ENCODE measurements around the gene CABLES2. TPM values are rescaled to one million over a fixed set of nuclear protein-coding genes. Genes with fewer than 3 reads are reported as not detected.
"Not testable (repeated sequence)": the region's sequence is repeated elsewhere in the genome, so short reads cannot be mapped to it uniquely, and the experiment has no call there.

The CABLES2 gene
- total and polyA plus RNA-seq, 5 donors from 2014 or later, result 0.49 to 7.0 (median 1.2) TPM

GRCh38 chr20:62374331-62375152, 32.5 kb downstream of the CABLES2 start:
- H3K36me3 Mint-ChIP-seq, result no peaks in the 10 kb centered on the region
- H3K27me3 Mint-ChIP-seq, result peaks cover 4% of the 10 kb centered on the region

GRCh38 chr20:62373631-62374179, 33.4 kb downstream of the CABLES2 start:
- not testable (repeated sequence) for H3K4me3 Mint-ChIP-seq; H3K36me3 Mint-ChIP-seq; H3K9me3 ChIP-seq (ENCODE audit: control insufficient read depth in 2 of 2, low read length in 2 of 2); H3K27me3 Mint-ChIP-seq; H3K4me3 ChIP-seq (ENCODE audit: low read depth, low read length); H3K9me3 Mint-ChIP-seq; H3K4me1 Mint-ChIP-seq; ATAC-seq (ENCODE audit: low read depth in 2 of 2); H3K27me3 ChIP-seq (ENCODE audit: control insufficient read depth, insufficient read depth, low read length); H3K27ac Mint-ChIP-seq; DNase-seq; H3K36me3 ChIP-seq (ENCODE audit: control insufficient read depth, insufficient read depth, low read length); H3K4me1 ChIP-seq (ENCODE audit: control insufficient read depth, insufficient read depth, low read length, poor library complexity, severe bottlenecking); H3K27ac ChIP-seq (ENCODE audit: insufficient read depth, low read length, poor library complexity, severe bottlenecking)

More at GRCh38 chr20:62374331-62375152, 32.5 kb downstream of the CABLES2 start:
- no peak overlapping the region for H3K4me3 ChIP-seq (ENCODE audit: low read depth, low read length)
- no peaks in the 10 kb centered on the region for H3K27me3 ChIP-seq (ENCODE audit: control insufficient read depth, insufficient read depth, low read length)
- ATAC-seq (ENCODE audit: low read depth in 2 of 2) (no peak), DNase-seq (no peak)
- H3K36me3 ChIP-seq (ENCODE audit: control insufficient read depth, insufficient read depth, low read length), result no peaks in the 10 kb centered on the region
- no peaks in the 10 kb centered on the region for H3K9me3 Mint-ChIP-seq
- H3K9me3 ChIP-seq (ENCODE audit: control insufficient read depth in 2 of 2, low read length in 2 of 2), result no peaks in the 10 kb centered on the region
- no peak overlapping the region for H3K4me3 Mint-ChIP-seq
- peaks cover 0 to 5% (median 0%) of the 10 kb centered on the region in 4 donors for H3K4me1 Mint-ChIP-seq
- H3K4me1 ChIP-seq (ENCODE audit: control insufficient read depth, insufficient read depth, low read length, poor library complexity, severe bottlenecking), result no peaks in the 10 kb centered on the region
- no peak overlapping the region for H3K27ac Mint-ChIP-seq
- no peak overlapping the region for H3K27ac ChIP-seq (ENCODE audit: insufficient read depth, low read length, poor library complexity, severe bottlenecking)

DNA sequence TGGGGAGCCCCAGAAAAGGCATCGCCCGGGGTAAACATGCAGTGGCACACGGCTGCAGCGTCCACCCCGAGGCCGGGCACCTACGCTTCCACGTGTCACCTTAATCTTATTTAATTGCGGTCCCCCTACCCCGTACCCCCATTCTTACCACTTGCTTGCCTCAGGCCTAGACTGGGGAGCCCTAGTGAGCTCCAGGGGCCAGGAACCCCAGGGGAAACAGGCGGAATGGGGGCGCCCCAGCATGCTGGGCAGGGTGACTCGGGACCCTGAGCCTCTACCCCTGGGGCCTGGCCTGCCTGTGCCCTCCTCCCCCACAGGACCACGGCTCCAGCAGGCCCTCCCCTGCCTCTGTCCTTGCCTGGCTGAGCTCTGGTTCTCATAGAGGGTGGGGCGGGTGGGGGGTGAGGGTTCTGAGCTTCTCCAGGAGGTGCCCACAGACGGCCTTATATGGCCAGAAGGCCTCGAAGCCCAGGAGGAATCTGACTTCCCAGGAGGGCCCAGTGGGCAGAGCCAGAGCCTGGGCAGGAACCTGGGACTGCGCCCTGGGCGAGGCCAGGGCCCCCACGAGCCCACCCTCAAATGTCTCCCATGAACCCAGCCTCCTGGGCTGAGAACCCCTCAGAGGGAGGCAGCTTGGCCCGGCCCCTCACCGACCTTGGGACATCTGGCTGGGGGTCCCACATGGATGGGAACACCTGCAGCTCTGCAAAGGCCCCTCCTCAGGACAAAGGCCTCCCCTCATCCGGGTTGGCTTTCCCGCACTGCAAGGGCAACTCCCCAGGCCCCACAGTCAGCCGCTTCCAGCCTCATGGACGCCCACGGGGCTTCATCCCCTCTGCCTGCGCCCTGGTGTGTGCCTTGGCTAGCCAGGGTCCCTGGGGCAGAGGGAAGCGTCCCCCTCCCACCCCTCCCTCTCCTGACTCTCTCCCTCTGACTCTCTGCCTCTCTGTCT, 34.8 kb downstream of the CABLES2 start:
- no peaks in the 10 kb centered on the region for H3K36me3 Mint-ChIP-seq
- H3K4me3 Mint-ChIP-seq, result no peak overlapping the region
- H3K9me3 ChIP-seq (ENCODE audit: control insufficient read depth in 2 of 2, low read length in 2 of 2), result no peaks in the 10 kb centered on the region
- no peak overlapping the region for H3K27ac ChIP-seq (ENCODE audit: insufficient read depth, low read length, poor library complexity, severe bottlenecking)
- H3K36me3 ChIP-seq (ENCODE audit: control insufficient read depth, insufficient read depth, low read length), result no peaks in the 10 kb centered on the region
- peaks cover 0 to 7% (median 2%) of the 10 kb centered on the region in 4 donors for H3K4me1 Mint-ChIP-seq
- no peaks in the 10 kb centered on the region for H3K27me3 ChIP-seq (ENCODE audit: control insufficient read depth, insufficient read depth, low read length)
- no peak for ATAC-seq (ENCODE audit: low read depth in 2 of 2)
- H3K27ac Mint-ChIP-seq, result no peak overlapping the region
- H3K9me3 Mint-ChIP-seq, result no peaks in the 10 kb centered on the region
- peaks cover 13% of the 10 kb centered on the region for H3K4me1 ChIP-seq (ENCODE audit: control insufficient read depth, insufficient read depth, low read length, poor library complexity, severe bottlenecking)
- H3K4me3 ChIP-seq (ENCODE audit: low read depth, low read length), result no peak overlapping the region
- DNase-seq, result no peak
- peaks cover 19% of the 10 kb centered on the region for H3K27me3 Mint-ChIP-seq

GRCh38 chr20:62371588-62372041, 35.5 kb downstream of the CABLES2 start:
- H3K36me3 ChIP-seq (ENCODE audit: control insufficient read depth, insufficient read depth, low read length), result no peaks in the 10 kb centered on the region
- H3K9me3 ChIP-seq (ENCODE audit: control insufficient read depth in 2 of 2, low read length in 2 of 2), result no peaks in the 10 kb centered on the region
- DNase-seq, result no peak
- H3K4me1 ChIP-seq (ENCODE audit: control insufficient read depth, insufficient read depth, low read length, poor library complexity, severe bottlenecking), result peaks cover 17% of the 10 kb centered on the region
- Mint-ChIP-seq H3K36me3 (no peaks in the 10 kb centered on the region), H3K9me3 (no peaks in the 10 kb centered on the region), H3K4me3 (no peak overlapping the region), H3K4me1 (peaks cover 0 to 7% (median 0%) of the 10 kb centered on the region in 4 donors), H3K27me3 (peaks cover 19% of the 10 kb centered on the region), H3K27ac (no peak overlapping the region)
- H3K27ac ChIP-seq (ENCODE audit: insufficient read depth, low read length, poor library complexity, severe bottlenecking), result no peak overlapping the region
- H3K4me3 ChIP-seq (ENCODE audit: low read depth, low read length), result no peak overlapping the region
- no peak for ATAC-seq (ENCODE audit: low read depth in 2 of 2)
- no peaks in the 10 kb centered on the region for H3K27me3 ChIP-seq (ENCODE audit: control insufficient read depth, insufficient read depth, low read length)

- Mint-ChIP-seq H3K9me3 (no peaks in the 10 kb centered on the region), H3K4me1 (peaks cover 0 to 7% (median 0%) of the 10 kb centered on the region in 4 donors), H3K27me3 (peaks cover 19% of the 10 kb centered on the region), H3K27ac (no peak overlapping the region), H3K36me3 (no peaks in the 10 kb centered on the region), H3K4me3 (no peak overlapping the region)
- H3K9me3 ChIP-seq (ENCODE audit: control insufficient read depth in 2 of 2, low read length in 2 of 2), result no peaks in the 10 kb centered on the region
- H3K27me3 ChIP-seq (ENCODE audit: control insufficient read depth, insufficient read depth, low read length), result no peaks in the 10 kb centered on the region
- ATAC-seq (ENCODE audit: low read depth in 2 of 2), result no peak
- H3K4me3 ChIP-seq (ENCODE audit: low read depth, low read length), result no peak overlapping the region
- no peak overlapping the region for H3K27ac ChIP-seq (ENCODE audit: insufficient read depth, low read length, poor library complexity, severe bottlenecking)
- no peaks in the 10 kb centered on the region for H3K36me3 ChIP-seq (ENCODE audit: control insufficient read depth, insufficient read depth, low read length)
- peaks cover 24% of the 10 kb centered on the region for H3K4me1 ChIP-seq (ENCODE audit: control insufficient read depth, insufficient read depth, low read length, poor library complexity, severe bottlenecking)
- DNase-seq, result no peak
Measured at GRCh38 chr20:62370807-62371587, 36.1 kb downstream of the CABLES2 start.

DNA sequence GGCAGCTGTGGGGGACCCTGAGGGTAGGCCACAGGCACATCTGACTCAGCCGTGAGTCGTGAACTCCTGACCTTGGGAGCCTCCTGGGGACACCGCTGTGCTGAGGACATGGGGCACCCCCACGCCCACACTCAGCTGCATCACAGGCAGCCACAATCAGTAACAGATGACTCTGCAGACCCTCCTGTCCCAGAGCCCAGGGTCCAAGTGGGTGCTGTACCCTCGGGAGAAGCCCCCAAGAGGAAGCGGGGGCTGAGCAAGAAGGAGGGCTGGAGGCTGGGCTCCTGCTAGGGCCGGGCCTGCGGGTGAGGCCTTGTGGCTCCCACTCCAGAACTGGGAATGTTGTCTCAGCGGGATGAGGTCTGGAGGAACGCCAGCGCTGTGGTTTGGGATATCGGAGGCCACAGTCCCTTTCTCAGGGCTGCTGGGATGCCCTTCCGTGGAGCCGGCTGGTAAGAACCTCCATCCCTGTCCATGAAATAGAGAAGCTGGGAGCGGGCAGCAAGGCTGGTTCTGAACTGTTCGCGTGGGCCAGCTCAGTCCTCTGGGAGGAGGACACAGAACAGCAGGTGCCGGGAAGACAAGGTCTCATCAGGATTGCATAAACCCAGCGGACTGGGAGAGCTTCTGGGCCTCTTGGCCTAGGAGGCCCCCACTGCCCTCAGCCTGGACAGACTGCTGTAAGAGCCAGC, 36.8 kb downstream of the CABLES2 start:
- Histone ChIP-seq H3K9me3 (ENCODE audit: control insufficient read depth in 2 of 2, low read length in 2 of 2) (no peaks in the 10 kb centered on the region), H3K27ac (ENCODE audit: insufficient read depth, low read length, poor library complexity, severe bottlenecking) (no peak overlapping the region), H3K27me3 (ENCODE audit: control insufficient read depth, insufficient read depth, low read length) (no peaks in the 10 kb centered on the region), H3K4me3 (ENCODE audit: low read depth, low read length) (no peak overlapping the region), H3K36me3 (ENCODE audit: control insufficient read depth, insufficient read depth, low read length) (no peaks in the 10 kb centered on the region), H3K4me1 (ENCODE audit: control insufficient read depth, insufficient read depth, low read length, poor library complexity, severe bottlenecking) (peaks cover 25% of the 10 kb centered on the region)
- H3K4me3 Mint-ChIP-seq, result no peak overlapping the region
- H3K36me3 Mint-ChIP-seq, result no peaks in the 10 kb centered on the region
- H3K27ac Mint-ChIP-seq, result no peak overlapping the region
- no peak for DNase-seq
- no peak for ATAC-seq (ENCODE audit: low read depth in 2 of 2)
- H3K27me3 Mint-ChIP-seq, result peaks cover 20% of the 10 kb centered on the region
- peaks cover 0 to 7% (median 0%) of the 10 kb centered on the region in 4 donors for H3K4me1 Mint-ChIP-seq
- no peaks in the 10 kb centered on the region for H3K9me3 Mint-ChIP-seq

DNA sequence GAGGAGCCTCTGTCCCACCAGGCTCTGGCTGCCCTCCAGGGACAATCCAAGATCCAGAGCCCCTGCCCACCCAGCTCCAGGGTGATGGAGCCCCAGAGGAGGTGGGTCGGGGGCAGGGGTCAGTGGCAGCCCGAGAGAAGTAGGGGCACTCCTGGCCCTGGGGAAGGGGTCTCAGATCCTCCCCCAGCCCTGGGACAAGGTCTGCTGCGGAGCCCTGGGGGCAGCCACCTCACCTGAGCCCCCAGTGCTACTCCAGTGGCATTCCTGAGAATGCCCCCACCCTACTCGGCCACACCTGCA, 37.3 kb downstream of the CABLES2 start:
- Mint-ChIP-seq H3K36me3 (no peaks in the 10 kb centered on the region), H3K9me3 (no peaks in the 10 kb centered on the region), H3K4me3 (no peak overlapping the region), H3K4me1 (peaks cover 0 to 7% (median 0%) of the 10 kb centered on the region in 4 donors), H3K27me3 (peaks cover 25% of the 10 kb centered on the region), H3K27ac (no peak overlapping the region)
- Histone ChIP-seq H3K36me3 (ENCODE audit: control insufficient read depth, insufficient read depth, low read length) (no peaks in the 10 kb centered on the region), H3K27me3 (ENCODE audit: control insufficient read depth, insufficient read depth, low read length) (no peaks in the 10 kb centered on the region), H3K9me3 (ENCODE audit: control insufficient read depth in 2 of 2, low read length in 2 of 2) (no peaks in the 10 kb centered on the region), H3K4me3 (ENCODE audit: low read depth, low read length) (no peak overlapping the region), H3K4me1 (ENCODE audit: control insufficient read depth, insufficient read depth, low read length, poor library complexity, severe bottlenecking) (peaks cover 25% of the 10 kb centered on the region), H3K27ac (ENCODE audit: insufficient read depth, low read length, poor library complexity, severe bottlenecking) (no peak overlapping the region)
- DNase-seq, result no peak
- no peak for ATAC-seq (ENCODE audit: low read depth in 2 of 2)

Measured in CD4-positive, CD25-positive, alpha-beta regulatory T cell (primary cell).